AG09309 (cell line): Measurements from ENCODE around the gene MYMX.

Experiments used
- DNase-seq: peaks from one replicate; pipeline ENCODE4 v3.0.0-alpha.2; 2010; ENCODE audit warnings: low read depth
- H3K4me3 ChIP-seq: 2 replicates; pipeline ENCODE4 v1.5.1; 2011; ENCODE audit warnings: mild to moderate bottlenecking, low read depth, low read length, moderate library complexity; ENCODE audit not compliant: control insufficient read depth
- CTCF ChIP-seq: IDR thresholded peaks from 2 replicates; pipeline ENCODE4 v1.5.1; 2011; ENCODE audit warnings: mild to moderate bottlenecking, low read depth, low read length, inconsistent platforms; ENCODE audit not compliant: insufficient read depth, control insufficient read depth; ENCODE audit errors: missing control alignments

The MYMX gene

GRCh38 chr6:44216677-44217331 is at the start of gene MYMX:
MYMX (plus strand) TSS chr6:44216926; CDS start chr6:44217472, 546 bp downstream.
- no peak within 1 kb of the TSS for H3K4me3 ChIP-seq
- DNase-seq, result no peak
- TF ChIP-seq CTCF, result no peak

- no peak for DNase-seq
- TF ChIP-seq CTCF, result no peak
- no peak overlapping the region for H3K4me3 ChIP-seq
Observed at GRCh38 chr6:44167567-44167966, 49.2 kb upstream of the MYMX start.

- no peak overlapping the region for H3K4me3 ChIP-seq
- DNase-seq, result no peak
- no peak for TF ChIP-seq CTCF
Observed at GRCh38 chr6:44169154-44169553, 47.6 kb upstream of the MYMX start.

GRCh38 chr6:44169886-44170570 is 46.7 kb upstream of the MYMX start:
- no peak for TF ChIP-seq CTCF
- H3K4me3 ChIP-seq, result no peak overlapping the region
- DNase-seq, result no peak

- H3K4me3 ChIP-seq, result no peak overlapping the region
- no peak for TF ChIP-seq CTCF
- no peak for DNase-seq
Observed at GRCh38 chr6:44171899-44172546, 44.7 kb upstream of the MYMX start.

GRCh38 chr6:44172731-44173500 is 43.8 kb upstream of the MYMX start:
- TF ChIP-seq CTCF, result peak; percentile 93
- no peak overlapping the region for H3K4me3 ChIP-seq
- no peak for DNase-seq
